Measurements from ENCODE around the gene BMP2. TPM values are rescaled to one million over a fixed set of nuclear protein-coding genes. Genes with fewer than 3 reads are reported as not detected.
A peak's percentile ranks its signal among the peaks of the same experiment; 100 is the strongest.

The BMP2 gene
- 1.0 TPM for polyA plus RNA-seq (2013, experiment 1 of 2; ENCODE audit: insufficient read length)
- polyA plus RNA-seq (2013, experiment 2 of 2; ENCODE audit: insufficient read length) = 0.84 TPM

DNA sequence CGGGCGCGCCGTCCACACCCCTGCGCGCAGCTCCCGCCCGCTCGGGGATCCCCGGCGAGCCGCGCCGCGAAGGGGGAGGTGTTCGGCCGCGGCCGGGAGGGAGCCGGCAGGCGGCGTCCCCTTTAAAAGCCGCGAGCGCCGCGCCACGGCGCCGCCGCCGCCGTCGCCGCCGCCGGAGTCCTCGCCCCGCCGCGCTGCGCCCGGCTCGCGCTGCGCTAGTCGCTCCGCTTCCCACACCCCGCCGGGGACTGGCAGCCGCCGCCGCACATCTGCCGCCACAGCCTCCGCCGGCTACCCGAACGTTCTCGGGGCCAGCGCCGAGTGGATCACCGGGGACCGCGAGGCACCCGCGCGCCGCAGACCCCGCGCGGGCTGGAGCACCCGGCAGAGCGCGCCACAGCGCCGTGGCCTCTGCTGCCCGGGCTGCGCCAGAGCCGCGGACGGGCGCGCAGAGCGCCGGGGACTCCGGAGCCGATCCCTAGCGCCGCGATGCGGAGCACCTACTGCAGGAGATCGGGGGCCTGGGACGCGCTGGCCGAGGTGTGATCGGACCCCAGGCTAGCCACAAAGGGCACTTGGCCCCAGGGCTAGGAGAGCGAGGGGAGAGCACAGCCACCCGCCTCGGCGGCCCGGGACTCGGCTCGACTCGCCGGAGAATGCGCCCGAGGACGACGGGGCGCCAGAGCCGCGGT, at the start of gene BMP2:
BMP2 (plus strand) TSS at position 151 of the 692 bp plus-strand sequence. CDS start 2,441 bp downstream, outside the sequence.
- peak; percentile 60 for DNase-seq

DNA sequence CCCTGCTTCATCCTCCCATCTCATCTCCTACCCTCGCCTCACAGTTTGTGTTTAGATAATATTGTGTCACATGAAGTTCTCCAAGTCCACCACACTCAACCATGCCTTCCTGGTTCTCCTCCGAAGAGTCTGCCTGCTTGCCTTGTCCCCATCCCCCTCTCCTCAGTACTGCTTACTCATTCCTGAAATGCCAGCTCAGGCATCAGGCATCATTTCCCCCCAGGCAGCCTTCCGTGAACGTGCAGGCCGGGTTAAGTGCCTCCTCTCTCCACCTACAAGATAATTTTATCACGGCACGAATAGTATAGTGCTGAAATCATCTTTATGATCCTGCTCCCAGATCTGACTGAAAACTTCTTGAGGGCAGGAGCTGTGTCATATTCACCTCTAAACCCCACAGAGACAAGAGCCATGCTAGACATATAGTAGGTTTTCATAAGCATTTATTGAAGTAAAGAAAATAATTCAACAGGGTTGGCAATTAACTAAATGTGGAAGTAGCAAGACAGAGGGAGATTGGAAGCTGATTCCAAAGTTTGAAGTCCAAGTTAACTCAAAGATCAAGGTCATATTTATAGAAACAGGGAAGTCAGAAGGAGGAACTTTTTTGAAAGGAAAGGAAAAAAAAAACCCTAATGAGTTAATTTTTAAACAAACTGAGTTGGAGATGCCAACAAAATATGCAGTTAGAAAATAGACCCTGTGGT, 48.7 kb upstream of the BMP2 start:
- no peak for DNase-seq

DNA sequence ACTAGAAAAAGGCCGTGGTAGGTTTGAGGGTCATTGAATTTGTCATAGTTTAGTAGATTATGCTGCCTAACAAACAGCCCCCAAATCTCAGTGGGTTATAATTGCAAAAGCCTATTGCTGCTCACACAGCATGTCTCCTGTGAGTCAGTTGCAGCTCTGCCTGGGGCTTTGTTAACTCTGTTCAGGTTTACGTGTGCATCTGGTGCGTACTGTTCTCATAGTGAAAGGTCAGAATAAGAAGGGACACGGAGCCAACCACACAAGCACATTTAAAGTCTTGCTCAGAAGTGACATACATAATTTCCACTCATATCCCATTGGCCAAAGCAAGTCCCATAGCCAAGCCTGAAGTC, 48.1 kb upstream of the BMP2 start:
- DNase-seq = no peak

DNA sequence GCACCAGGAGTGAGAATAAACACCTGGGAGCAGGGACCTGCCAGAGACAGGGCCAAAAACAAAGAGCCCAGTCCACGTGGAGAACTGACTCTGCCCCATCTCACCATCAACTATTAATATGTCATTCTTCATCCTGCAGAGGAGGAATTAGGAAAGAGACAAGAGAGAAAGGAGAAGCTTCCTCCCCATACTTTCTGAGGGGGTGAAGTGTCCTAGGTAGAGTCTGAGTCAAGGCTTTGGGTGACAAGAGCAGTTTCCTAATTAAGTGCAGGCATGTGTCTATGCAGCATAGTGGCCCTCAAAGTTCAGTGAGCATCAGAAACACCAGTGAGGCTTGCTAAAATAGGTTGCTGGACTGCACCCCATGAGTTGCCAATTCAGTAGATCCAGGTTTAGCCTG, 40.7 kb upstream of the BMP2 start:
- DNase-seq = no peak

DNA sequence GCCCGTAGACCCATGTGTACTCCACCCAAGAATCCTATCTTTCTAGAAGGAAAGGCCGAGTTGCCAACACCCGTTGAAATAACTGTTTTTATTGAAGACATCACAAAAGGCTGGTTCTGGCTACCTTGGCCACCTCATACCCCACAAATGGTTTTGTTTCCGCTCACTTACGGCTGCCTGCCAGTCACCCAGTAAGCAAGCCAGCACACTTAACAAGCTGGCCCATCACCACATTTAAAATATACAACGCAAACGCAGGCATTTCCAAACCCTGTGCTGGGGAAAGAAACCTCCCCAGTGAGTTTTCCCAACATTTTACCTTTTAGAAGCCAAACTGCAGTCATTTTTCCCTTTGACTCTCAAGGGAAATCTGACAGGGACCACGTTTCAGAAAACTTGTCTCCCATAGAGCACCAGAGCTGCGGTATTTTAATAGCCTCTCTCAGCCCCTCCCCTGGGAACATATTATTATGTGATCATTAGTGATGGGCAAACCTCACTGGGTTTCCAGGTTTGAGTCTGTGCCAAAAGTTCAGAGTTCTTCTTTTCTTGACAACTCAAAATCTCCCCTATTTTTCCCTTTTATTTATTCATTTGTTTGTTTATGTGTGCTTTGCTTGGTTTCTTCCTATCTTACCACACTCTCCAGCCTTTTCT, 36.7 kb upstream of the BMP2 start:
- no peak for DNase-seq

DNA sequence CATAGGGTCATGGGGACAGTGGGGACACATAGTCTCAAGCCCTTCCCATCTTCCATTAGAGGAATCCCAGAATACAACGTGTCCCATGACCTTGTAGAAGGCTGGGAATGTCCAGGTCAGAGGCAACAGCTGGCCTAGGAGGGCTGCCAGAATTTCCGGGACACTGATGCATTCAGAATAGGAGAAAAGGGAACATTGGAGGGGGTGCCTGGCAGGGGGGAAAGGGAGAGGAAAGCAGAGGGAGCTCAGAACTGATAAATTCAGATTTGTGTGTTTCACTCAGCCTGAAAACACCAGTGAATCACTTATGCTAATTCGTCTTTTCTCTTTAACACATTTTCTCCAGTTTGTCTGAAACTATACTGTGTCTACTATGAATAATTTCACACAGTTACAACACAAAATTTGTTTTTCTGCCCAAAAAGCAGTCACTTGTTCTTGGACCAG, 35.5 kb upstream of the BMP2 start:
- no peak for DNase-seq

DNA sequence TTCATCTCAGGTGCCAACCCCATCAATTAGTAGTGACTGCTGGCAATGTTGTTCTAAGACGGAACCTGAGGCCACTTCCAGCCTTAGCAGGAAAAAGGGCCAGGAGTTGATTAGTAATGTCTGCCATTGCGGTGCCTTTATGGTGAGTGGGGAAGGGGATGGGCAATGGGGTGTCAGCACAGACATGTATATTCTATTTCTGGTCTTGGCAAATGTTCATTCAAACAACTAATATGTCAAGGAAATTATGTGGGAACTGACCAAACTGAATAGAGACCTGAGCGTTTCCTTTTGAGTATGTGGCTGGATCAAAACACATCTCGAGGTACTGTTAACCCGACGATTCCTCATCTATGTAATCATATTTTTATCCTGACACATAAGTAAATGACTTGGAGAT, 34.6 kb upstream of the BMP2 start:
- no peak for DNase-seq

DNA sequence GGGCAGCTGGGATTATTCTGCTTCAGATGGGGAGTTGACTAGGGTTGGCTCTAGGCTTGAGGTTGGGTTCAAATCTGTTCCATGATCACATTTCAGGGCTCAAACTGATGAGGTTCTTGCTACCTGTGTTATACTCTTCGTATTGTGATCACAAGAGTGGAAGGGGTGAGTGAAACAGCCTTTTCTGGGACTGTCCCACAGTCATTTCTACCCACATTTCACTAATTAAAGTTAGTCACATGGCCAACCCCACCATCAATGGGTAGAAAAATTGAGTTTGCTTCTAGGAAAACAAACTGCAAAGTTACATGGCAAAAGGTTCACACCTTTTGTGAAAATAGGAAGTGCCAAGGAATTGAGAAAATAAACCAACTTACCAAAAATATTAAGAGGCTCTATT, 33.5 kb upstream of the BMP2 start:
- DNase-seq = no peak

DNA sequence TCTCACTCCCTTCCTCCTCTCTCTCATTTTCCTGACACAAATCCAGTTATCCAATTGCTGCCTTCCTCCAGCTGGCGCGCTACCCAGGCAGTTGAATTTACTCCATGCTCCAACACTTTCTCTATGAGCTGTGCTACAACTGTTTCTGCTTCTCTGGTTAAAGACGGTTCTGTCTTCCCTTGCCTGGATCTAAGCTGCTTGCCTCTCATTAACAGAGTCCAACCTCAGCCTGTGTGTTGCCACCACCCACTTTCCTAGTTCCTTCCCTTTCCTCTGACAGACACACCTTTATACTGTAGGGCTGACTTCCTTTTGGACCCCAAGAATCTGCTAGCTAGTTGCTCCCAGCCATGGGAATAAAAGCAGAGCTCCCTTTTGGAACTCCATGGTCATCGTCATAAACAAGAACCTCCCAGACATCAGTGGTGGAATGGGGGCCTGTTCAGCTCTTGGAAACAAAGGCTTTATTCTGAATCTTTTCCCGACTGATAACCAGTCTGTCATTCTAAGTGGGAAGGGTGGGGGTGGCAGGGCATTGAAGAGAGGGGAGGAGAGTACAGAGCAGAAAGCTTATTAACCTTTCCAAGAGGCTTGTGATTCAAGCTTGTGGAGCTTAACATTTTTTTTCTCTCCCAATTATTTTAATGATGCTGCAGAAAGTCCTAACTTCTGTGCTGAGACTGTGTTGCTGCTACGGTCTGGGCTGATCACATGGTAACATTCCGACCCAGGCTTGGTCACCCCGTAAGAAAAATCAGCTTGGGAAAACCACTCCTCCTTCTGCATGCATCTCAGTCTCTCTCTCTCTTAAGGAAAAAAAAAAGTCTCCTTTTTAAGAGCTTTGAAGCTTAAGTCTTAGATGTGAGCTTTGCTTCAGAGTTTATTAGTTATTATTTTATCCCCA, 31.3 kb upstream of the BMP2 start:
- no peak for DNase-seq

DNA sequence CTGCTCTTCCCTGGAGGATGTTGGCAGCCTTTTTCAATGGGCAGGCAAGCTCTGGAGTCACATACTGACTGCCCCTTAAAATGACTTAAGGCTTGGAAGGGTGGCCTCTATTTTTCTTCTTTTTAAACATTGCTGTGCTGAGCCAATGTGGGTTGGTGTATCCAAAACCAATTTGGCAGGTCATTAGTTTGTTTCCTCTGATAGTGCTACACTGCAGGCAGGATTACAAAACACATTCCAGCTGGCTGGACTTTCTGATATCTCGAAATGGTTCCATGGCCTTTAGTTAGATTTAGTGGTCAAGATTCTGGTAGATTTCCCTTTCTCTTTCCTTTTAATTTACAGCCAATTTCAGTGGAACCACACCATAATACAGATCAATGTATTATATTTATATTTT, 28.1 kb upstream of the BMP2 start:
- DNase-seq = no peak

DNA sequence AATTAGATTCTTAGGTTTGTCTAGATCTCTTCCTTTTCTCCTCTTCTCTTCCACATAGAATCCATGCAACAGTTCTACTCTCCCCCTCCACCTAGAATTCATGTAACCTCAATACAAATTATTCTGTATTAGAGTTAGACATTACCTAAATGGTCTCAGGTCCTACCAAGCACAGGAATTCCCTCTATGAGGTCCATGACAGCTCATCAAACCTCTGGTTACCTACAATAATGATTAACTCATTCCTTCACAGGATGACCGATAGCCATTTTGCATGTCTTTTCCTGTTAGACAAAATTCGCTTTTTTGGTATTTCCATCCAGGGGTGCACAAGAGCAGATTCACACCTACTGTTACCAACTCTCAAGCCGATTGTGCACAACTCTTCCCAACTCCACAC, 27.4 kb upstream of the BMP2 start:
- DNase-seq = no peak

DNA sequence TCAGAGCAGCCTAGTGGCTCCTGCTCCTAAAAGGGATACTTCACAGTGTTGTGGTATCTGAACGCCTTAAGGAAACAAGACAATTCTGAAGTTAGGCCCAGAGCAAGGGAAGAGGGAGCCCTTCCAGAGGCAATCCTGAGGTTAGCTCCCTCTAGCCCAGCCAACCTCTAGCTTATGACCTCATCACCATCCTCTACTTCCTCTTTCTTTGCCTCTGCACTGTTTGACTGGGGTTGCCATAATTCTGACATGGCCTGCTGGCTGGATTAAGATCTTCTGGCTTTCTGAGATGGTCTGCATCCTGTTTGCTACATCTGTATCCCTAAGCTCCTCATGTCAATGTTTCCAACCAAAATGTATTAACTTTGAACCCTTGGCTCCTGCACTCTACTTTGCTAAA, 23.3 kb upstream of the BMP2 start:
- DNase-seq = no peak

DNA sequence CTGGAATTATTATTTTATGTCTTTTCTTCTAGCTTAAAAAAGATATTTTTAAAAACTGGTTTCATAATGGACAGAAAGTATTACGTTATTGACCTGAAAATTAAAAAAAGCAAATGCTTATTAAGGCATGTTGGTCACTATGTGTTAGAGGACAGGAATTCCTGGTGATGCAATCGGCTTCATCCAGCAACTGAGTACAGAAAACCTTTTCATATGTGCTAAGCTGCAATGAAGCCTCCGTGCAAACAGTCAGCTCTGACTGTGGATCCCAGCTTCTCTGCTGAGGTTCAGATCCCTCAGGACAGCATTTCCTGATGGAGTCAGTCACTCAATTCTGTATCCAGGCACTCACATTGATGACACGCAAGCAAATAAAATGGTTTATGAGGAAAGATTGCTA, 22.7 kb upstream of the BMP2 start:
- DNase-seq = no peak

DNA sequence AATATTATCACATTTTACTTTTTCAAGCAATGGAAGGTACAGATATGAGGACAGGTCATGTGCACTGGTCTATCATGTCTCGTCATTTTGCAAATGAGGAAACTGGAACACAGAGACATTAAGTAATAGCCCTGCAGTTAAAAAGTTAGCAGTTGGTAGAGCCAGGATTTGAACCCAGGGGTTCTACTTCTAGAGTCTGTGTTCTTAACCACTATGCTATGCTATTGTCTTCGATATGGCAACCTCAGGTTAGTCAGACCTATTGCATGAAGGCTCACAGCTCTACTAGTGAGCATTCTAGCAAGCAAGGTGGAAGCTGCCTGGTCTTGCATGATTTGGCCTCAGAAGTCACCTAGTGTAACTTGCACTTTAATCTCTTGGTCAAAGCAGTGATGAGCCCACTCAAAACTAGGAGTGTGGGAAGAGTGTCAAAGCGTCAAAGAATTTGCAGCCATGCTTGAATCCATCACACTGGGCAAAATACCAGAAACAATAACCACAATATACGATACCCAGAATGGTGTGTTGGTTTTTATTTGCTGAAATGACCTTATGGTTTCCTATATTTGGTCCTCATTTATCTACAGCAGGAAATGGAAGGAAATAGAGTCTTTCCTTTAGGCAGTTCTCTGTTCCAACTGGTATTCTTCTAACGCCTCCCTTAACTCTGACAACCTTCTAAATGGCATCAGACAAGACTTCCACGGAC, 20.4 kb upstream of the BMP2 start:
- no peak for DNase-seq

DNA sequence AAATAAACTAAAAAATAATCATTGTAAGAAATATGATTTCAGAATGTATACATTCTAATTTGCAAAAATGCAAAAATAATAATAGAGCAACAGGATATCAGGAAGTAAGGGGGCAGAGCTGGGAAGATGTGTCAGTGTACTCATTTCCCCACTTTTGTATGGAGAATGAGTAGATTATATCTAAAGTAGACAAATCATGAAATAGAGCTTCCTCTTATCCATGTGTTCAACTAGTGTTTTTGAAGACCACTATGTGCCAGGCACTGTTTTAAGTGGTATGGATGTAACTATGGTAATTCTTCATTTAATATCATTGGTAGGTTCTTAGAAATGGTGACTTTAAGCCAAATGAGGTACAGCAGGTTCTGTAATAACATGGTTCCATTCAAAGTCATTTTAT, 17.0 kb upstream of the BMP2 start:
- DNase-seq = no peak

DNA sequence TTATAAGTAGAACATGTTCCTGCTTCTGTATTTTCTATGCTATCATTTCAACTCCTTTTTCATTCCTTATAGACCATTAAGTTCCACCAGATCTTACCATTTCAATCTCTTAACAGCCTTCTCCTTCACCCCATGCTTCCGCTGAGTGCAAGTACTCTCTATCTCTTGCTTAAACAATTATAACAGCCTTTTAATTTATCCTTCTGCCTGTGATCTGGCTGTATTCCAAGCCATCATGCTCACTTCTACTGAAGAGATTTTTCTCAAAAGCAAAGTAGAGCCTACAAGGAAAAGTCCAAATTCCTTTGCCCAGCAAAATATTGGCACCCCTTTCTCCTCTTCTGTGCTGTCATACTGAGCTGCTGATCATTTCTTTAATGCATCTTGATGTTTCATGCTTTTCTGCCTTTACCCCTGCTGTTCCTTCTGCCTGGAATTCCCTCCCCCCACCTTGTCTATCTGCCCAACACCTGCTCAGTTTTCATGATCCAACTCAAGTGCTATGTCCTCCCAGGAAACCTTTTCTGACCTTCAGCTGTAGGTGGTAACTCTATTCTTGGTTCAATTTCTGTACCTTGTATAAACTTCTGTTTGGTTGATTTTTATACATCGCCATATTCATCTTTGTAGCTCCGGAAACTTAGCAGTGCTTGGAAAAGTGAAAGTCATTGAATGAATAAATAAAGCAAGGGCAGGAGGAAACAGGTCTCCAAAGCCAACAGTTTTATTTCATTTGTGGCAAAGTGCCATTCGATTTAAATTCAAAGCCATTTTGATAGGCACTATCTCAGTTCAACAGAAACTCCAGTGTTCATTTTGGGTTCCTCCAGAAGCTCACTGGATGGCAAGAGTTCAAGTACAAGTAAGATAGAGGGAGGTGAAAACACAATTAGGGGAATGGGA, 10.5 kb upstream of the BMP2 start:
- no peak for DNase-seq

DNA sequence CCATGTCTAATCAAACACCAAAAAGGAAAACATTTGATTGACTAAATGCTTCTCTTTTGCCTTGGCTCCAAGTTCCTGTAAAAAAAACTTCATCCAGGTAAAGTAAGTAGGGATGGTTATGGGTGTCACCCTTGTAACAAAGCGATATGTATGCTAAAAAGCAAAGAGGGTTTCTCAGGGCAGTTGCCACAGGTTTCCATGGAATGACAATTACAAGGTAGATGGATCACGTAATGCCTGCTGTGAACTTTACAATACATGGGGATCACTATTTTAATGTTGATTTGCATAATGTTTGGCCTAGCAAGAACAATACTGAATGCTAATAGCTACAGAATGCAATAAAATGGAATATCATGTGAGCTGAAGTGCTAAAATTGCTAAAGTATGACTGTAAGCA, 2.9 kb upstream of the BMP2 start:
- DNase-seq = no peak

DNA sequence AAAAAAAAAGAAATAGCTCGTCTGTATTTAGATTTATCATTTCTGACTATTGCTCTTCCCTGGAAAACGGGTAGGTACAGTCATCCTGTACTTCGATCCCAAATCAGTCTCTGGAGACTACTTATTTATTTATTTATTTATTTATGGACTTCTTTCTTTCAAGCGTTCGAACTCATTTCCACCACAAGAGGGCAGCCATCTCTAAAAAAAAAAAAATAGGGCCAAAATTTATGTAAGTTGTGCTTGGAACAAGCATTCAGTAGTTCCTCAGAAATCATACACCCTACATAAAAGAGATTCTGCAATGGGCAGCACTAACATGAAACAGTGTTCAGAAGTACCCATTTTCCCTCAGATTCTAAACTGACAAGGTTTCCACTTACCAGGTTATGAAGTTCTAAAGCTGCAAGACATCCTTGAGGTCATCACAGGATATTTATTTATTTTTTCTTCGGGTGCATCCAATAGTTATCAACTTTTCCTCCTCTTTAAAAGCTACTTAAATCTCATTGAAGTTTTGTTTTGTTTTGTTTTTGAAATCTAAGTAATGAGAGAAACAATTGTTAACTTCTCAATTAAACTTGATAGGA, 1.9 kb upstream of the BMP2 start:
- DNase-seq = peak; percentile 66

DNA sequence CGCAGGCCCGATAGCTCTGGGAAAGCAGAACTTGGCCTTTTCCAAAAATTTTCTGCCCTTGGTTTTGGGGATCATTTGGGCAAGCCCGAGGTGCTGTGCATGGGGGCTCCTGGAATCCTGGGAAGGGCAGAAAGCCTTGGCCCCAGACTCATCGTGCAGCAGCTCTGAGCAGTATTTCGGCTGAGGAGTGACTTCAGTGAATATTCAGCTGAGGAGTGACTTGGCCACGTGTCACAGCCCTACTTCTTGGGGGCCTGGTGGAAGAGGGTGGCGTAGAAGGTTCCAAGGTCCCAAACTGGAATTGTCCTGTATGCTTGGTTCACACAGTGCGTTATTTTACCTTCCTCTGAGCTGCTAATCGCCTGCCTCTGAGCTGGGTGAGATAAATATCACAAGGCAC, 1.1 kb upstream of the BMP2 start:
- DNase-seq = no peak

DNA sequence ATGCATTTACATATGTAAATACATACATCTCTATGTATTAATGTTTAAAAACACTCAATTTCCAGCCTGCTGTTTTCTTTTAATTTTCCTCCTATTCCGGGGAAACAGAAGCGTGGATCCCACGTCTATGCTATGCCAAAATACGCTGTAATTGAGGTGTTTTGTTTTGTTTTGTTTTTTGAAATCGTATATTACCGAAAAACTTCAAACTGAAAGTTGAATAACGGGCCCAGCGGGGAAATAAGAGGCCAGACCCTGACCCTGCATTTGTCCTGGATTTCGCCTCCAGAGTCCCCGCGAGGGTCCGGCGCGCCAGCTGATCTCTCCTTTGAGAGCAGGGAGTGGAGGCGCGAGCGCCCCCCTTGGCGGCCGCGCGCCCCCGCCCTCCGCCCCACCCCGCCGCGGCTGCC, 355 bp upstream of the BMP2 start:
- DNase-seq = no peak

Data from fibroblast of skin of abdomen (primary cell).